Breast epithelium (tissue), 3 donors: Measurements from ENCODE around the gene CRB2.

Experiments
- POLR2A ChIP-seq: fragments of 450-650 bp; IDR thresholded peaks from one replicate; pipeline ENCODE4 v1.6.1; 2016; ENCODE audit warnings: antibody characterized with exemption, mild to moderate bottlenecking, moderate library complexity
- TF ChIP-seq, protein P1 (sequence below), 3 donors: fragments of 450-650 bp; IDR thresholded peaks; one replicate each; pipeline ENCODE4 v1.5.1; 2016 to 2017; ENCODE audit warnings: antibody characterized with exemption in 3 of 3, mild to moderate bottlenecking in 3 of 3, moderate library complexity in 3 of 3

DNA sequence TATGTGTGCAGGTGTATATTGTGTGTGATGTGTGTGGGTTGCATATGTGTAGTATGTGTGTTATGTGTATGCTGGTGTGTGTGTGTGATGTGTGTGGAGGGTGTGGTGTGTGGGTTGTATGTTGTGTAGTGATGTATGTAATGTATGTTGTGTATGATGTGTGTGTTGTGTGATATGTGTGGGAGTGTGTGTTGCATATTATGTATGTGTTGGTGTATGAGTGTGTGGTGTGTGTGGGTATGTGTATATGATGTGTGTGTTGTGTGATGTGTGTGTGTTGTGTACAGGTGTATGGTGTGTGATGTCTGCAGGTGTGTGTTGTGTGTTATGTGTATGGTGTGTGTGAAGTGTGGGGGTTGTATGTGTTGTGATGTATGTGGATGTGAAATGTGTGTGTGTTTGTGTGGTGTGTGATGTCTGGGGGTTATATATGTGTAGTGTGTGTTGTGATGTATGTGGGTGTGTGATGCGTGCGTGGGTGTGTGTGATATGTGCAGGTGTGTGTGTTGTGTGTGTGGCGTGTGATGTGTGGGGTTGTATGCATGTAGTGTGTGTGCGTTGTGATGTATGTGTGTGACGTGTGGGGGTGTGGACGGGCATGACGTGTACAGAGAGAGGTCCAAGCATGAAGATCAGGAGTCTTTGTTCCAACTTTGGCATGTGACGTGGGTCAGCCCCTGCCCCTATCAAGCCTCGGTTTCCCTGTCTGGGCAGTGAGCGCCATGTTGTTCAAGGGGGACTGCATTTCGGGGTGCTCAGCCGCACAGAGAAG lies 8.5 kb upstream of the CRB2 start:
- TF ChIP-seq, protein P1, sequence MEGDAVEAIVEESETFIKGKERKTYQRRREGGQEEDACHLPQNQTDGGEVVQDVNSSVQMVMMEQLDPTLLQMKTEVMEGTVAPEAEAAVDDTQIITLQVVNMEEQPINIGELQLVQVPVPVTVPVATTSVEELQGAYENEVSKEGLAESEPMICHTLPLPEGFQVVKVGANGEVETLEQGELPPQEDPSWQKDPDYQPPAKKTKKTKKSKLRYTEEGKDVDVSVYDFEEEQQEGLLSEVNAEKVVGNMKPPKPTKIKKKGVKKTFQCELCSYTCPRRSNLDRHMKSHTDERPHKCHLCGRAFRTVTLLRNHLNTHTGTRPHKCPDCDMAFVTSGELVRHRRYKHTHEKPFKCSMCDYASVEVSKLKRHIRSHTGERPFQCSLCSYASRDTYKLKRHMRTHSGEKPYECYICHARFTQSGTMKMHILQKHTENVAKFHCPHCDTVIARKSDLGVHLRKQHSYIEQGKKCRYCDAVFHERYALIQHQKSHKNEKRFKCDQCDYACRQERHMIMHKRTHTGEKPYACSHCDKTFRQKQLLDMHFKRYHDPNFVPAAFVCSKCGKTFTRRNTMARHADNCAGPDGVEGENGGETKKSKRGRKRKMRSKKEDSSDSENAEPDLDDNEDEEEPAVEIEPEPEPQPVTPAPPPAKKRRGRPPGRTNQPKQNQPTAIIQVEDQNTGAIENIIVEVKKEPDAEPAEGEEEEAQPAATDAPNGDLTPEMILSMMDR (IDR thresholded peaks at IDR 0.05) = no peak
- TF ChIP-seq POLR2A = no peak
